Osteocyte (in vitro differentiated cells): ENCODE results near the gene HECW1. TPM values are rescaled to one million over a fixed set of nuclear protein-coding genes. Genes with fewer than 3 reads are reported as not detected.
"Not testable (repeated sequence)": the region's sequence is repeated elsewhere in the genome, so short reads cannot be mapped to it uniquely, and the experiment has no call there.

Source experiments
- DNase-seq: peaks from one replicate; pipeline ENCODE4 v3.0.0; 2021; ENCODE audit warnings: mixed read lengths; ENCODE audit not compliant: unreplicated experiment; ENCODE audit errors: extremely low spot score
- H3K27ac Mint-ChIP-seq: one replicate; pipeline ENCODE4 v1.8.0; 2021; ENCODE audit warnings: mild to moderate bottlenecking, mixed read lengths; ENCODE audit not compliant: unreplicated experiment
- H3K27me3 Mint-ChIP-seq: one replicate; pipeline ENCODE4 v1.8.0; 2021; ENCODE audit warnings: mixed read lengths; ENCODE audit not compliant: unreplicated experiment
- H3K36me3 Mint-ChIP-seq: one replicate; pipeline ENCODE4 v1.8.0; 2021; ENCODE audit warnings: mixed read lengths; ENCODE audit not compliant: unreplicated experiment
- H3K4me1 Mint-ChIP-seq: one replicate; pipeline ENCODE4 v1.8.0; 2021; ENCODE audit warnings: mixed read lengths; ENCODE audit not compliant: unreplicated experiment
- H3K4me3 Mint-ChIP-seq: one replicate; pipeline ENCODE4 v1.8.0; 2021; ENCODE audit warnings: mild to moderate bottlenecking, moderate library complexity, mixed read lengths; ENCODE audit not compliant: unreplicated experiment
- H3K9me3 Mint-ChIP-seq: one replicate; pipeline ENCODE4 v1.8.0; 2021; ENCODE audit warnings: mixed read lengths; ENCODE audit not compliant: unreplicated experiment
- CTCF ChIP-seq: fragments of 200-600 bp; sonication (generic); IDR thresholded peaks from 2 replicates; pipeline ENCODE4 v1.5.0; 2021; ENCODE audit warnings: antibody characterized with exemption, mild to moderate bottlenecking, moderate library complexity
- total RNA-seq: library from RNA; stranded (reverse); gene quantifications from 2 replicates; pipeline ENCODE4 v1.2.1, GENCODE V29; 2021

The HECW1 gene
- total RNA-seq, 1 donor from 2014 or later, result 0.16 TPM

- TF ChIP-seq CTCF, result no peak
- H3K9me3 Mint-ChIP-seq, result no peaks in the 10 kb centered on the region
- DNase-seq, result no peak
- H3K27ac Mint-ChIP-seq, result peak overlapping the region; percentile 20
- no peaks in the 10 kb centered on the region for H3K27me3 Mint-ChIP-seq
- peaks cover 6% of the 10 kb centered on the region for H3K4me1 Mint-ChIP-seq
- H3K36me3 Mint-ChIP-seq, result no peaks in the 10 kb centered on the region
- no peak overlapping the region for H3K4me3 Mint-ChIP-seq
Measured at GRCh38 chr7:43572516-43573049, 460.1 kb downstream of the HECW1 start.

GRCh38 chr7:43573832-43574231 lies 461.4 kb downstream of the HECW1 start:
- not testable (repeated sequence) for H3K27ac Mint-ChIP-seq, H3K27me3 Mint-ChIP-seq, H3K4me1 Mint-ChIP-seq, H3K9me3 Mint-ChIP-seq, DNase-seq, H3K36me3 Mint-ChIP-seq, H3K4me3 Mint-ChIP-seq

GRCh38 chr7:43575506-43575905 lies 463.1 kb downstream of the HECW1 start:
- no peak for TF ChIP-seq CTCF
- Mint-ChIP-seq H3K4me1 (peaks cover 4% of the 10 kb centered on the region), H3K27me3 (peaks cover 5% of the 10 kb centered on the region), H3K9me3 (no peaks in the 10 kb centered on the region), H3K27ac (no peak overlapping the region), H3K4me3 (no peak overlapping the region), H3K36me3 (peaks cover 2% of the 10 kb centered on the region)
- DNase-seq, result no peak

GRCh38 chr7:43576241-43576640 lies 463.8 kb downstream of the HECW1 start:
- TF ChIP-seq CTCF, result no peak

DNA sequence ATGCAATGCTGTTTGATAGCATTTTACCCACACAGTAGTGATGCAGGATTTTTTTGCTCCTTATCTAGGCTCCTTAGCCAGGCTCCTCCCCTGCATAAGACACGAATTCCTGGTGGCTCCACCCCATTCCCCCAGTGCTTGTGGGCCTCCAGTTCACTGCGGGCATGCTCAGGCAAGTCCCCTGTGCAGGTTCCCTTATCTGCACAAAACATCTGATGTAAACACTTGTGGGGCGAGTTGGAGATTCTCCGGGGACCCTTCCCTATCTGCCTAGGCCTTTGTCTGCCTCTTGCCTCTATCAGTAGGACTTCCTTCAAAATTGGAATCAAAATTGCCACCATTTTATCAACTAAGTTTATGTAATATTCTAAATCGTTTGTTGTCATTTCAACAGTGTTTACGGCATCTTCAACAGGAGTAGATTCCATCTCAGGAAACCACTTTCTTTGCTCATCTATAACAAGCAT lies 465.1 kb downstream of the HECW1 start:
- Mint-ChIP-seq H3K27me3 (peaks cover 23% of the 10 kb centered on the region), H3K27ac (no peak overlapping the region), H3K36me3 (peaks cover 2% of the 10 kb centered on the region), H3K4me1 (peaks cover 6% of the 10 kb centered on the region), H3K4me3 (no peak overlapping the region), H3K9me3 (no peaks in the 10 kb centered on the region)
- DNase-seq, result no peak
- TF ChIP-seq CTCF, result no peak

More at GRCh38 chr7:43576241-43576640, 463.8 kb downstream of the HECW1 start:
- H3K27ac Mint-ChIP-seq, result no peak overlapping the region
- no peaks in the 10 kb centered on the region for H3K9me3 Mint-ChIP-seq
- DNase-seq, result no peak
- H3K4me3 Mint-ChIP-seq, result no peak overlapping the region
- H3K27me3 Mint-ChIP-seq, result peaks cover 13% of the 10 kb centered on the region
- peaks cover 4% of the 10 kb centered on the region for H3K4me1 Mint-ChIP-seq
- peaks cover 2% of the 10 kb centered on the region for H3K36me3 Mint-ChIP-seq
